Liver (tissue), 9 donors: ENCODE data around the gene TLE1. TPM values are rescaled to one million over a fixed set of nuclear protein-coding genes. Genes with fewer than 3 reads are reported as not detected.

Experiments used
- DNase-seq: peaks from one replicate; pipeline ENCODE4 v3.0.0-alpha.2; 2017; ENCODE audit warnings: low spot score
- H3K27ac ChIP-seq, 2 donors: one replicate each; pipeline ENCODE4 v1.7.0; 2013; ENCODE audit warnings: inconsistent platforms in 2 of 2, low read length in 2 of 2, control low read depth in 1 of 2, low read depth in 1 of 2, mild to moderate bottlenecking in 1 of 2
- H3K27me3 ChIP-seq, 4 donors: one replicate each; pipeline versions ENCODE4 v1.6.1 to v1.7.0; 2013; ENCODE audit warnings: low read length in 3 of 4, inconsistent platforms in 1 of 4, mild to moderate bottlenecking in 1 of 4, moderate library complexity in 1 of 4; ENCODE audit not compliant: control insufficient read depth in 4 of 4, insufficient read depth in 4 of 4
- H3K36me3 ChIP-seq, 4 donors: one replicate each; pipeline versions ENCODE4 v1.6.1 to v1.7.0; 2013; ENCODE audit warnings: low read length in 3 of 4, mild to moderate bottlenecking in 3 of 4, low read depth in 1 of 4, moderate library complexity in 1 of 4; ENCODE audit not compliant: control insufficient read depth in 4 of 4, insufficient read depth in 3 of 4
- H3K4me1 ChIP-seq, 4 donors: one replicate each; pipeline versions ENCODE4 v1.6.1 to v1.7.0; 2013; ENCODE audit warnings: low read length in 3 of 4, mild to moderate bottlenecking in 3 of 4, moderate library complexity in 1 of 4; ENCODE audit not compliant: control insufficient read depth in 4 of 4, insufficient read depth in 4 of 4
- H3K4me3 ChIP-seq, 3 donors: one replicate each; pipeline versions ENCODE4 v1.6.1 to v1.7.0; 2013; ENCODE audit warnings: low read length in 3 of 3, control low read depth in 1 of 3, low read depth in 1 of 3, mild to moderate bottlenecking in 1 of 3
- H3K9ac ChIP-seq, 2 donors: one replicate each; pipeline ENCODE4 v1.7.0; 2013; ENCODE audit warnings: low read length in 2 of 2, mild to moderate bottlenecking in 2 of 2, moderate library complexity in 2 of 2, control low read depth in 1 of 2, low read depth in 1 of 2
- H3K9me3 ChIP-seq, 4 donors: one replicate each; pipeline versions ENCODE4 v1.6.1 to v1.7.0; 2013; ENCODE audit warnings: low read length in 3 of 4; ENCODE audit not compliant: control insufficient read depth in 4 of 4
- ATF3 ChIP-seq: IDR thresholded peaks from 2 replicates; pipeline ENCODE4 v1.6.1; 2016; ENCODE audit warnings: antibody characterized with exemption
- CTCF ChIP-seq: fragments of 150-350 bp; IDR thresholded peaks from 2 replicates; pipeline ENCODE4 v1.5.1; 2017; ENCODE audit warnings: improper control_type of control experiment, low read depth, low read length; ENCODE audit not compliant: missing input control
- EGR1 ChIP-seq, 2 donors: IDR thresholded peaks; 2 replicates each; pipeline ENCODE4 v1.6.1; 2016 to 2018; ENCODE audit warnings: antibody characterized with exemption in 2 of 2, low read depth in 2 of 2
- FOXA1 ChIP-seq: IDR thresholded peaks from 2 replicates; pipeline ENCODE4 v1.6.1; 2016; ENCODE audit warnings: antibody characterized with exemption
- FOXA2 ChIP-seq: IDR thresholded peaks from 2 replicates; pipeline ENCODE4 v1.6.1; 2016; ENCODE audit warnings: antibody characterized with exemption
- GABPA ChIP-seq, 2 donors: IDR thresholded peaks in 1 of 2; conservative IDR thresholded peaks in 1 of 2; 2 replicates each; pipeline ENCODE4 v1.6.1; 2016; ENCODE audit warnings: antibody characterized with exemption in 2 of 2, mild to moderate bottlenecking in 1 of 2, moderate library complexity in 1 of 2
- HNF4A ChIP-seq, 2 donors: conservative IDR thresholded peaks; 2 replicates each; pipeline ENCODE4 v1.6.1; 2016; ENCODE audit warnings: antibody characterized with exemption in 2 of 2, mild to moderate bottlenecking in 2 of 2
- HNF4G ChIP-seq: IDR thresholded peaks from 2 replicates; pipeline ENCODE4 v1.6.1; 2016; ENCODE audit warnings: antibody characterized with exemption
- JUND ChIP-seq, 2 donors: IDR thresholded peaks; 2 replicates each; pipeline ENCODE4 v1.6.1; 2016; ENCODE audit warnings: antibody characterized with exemption in 2 of 2
- NR2F2 ChIP-seq: IDR thresholded peaks from 2 replicates; pipeline ENCODE4 v1.6.1; 2016; ENCODE audit warnings: antibody characterized with exemption
- RAD21 ChIP-seq, 2 donors: IDR thresholded peaks; 2 replicates each; pipeline ENCODE4 v1.6.1; 2016; ENCODE audit warnings: antibody characterized with exemption in 2 of 2, mild to moderate bottlenecking in 2 of 2
- REST ChIP-seq: IDR thresholded peaks from 2 replicates; pipeline ENCODE4 v1.6.1; 2016; ENCODE audit warnings: antibody characterized with exemption, mild to moderate bottlenecking
- RXRA ChIP-seq, 2 donors: IDR thresholded peaks; 2 replicates each; pipeline ENCODE4 v1.6.1; 2017 to 2018; ENCODE audit warnings: antibody characterized with exemption in 2 of 2, mild to moderate bottlenecking in 1 of 2
- SP1 ChIP-seq: IDR thresholded peaks from 2 replicates; pipeline ENCODE4 v1.6.1; 2018; ENCODE audit warnings: antibody characterized with exemption, mild to moderate bottlenecking
- TAF1 ChIP-seq: conservative IDR thresholded peaks from 2 replicates; pipeline ENCODE4 v1.6.1; 2016; ENCODE audit warnings: antibody characterized with exemption, mild to moderate bottlenecking
- YY1 ChIP-seq: IDR thresholded peaks from 2 replicates; pipeline ENCODE4 v1.6.1; 2016; ENCODE audit warnings: antibody characterized with exemption, mild to moderate bottlenecking
- ZBTB33 ChIP-seq: IDR thresholded peaks from 2 replicates; pipeline ENCODE4 v1.6.1; 2016; ENCODE audit warnings: antibody characterized with exemption
- WGBS: extraction: QIAGEN DNeasy Blood & Tissue Kit; methylation state at CpG from one replicate; pipeline ENCODE4 v1.1.7; 2013; 5-methylcytosine and 5-hydroxymethylcytosine counted together
- polyA plus RNA-seq, 2 donors: library from polyadenylated mRNA; stranded (reverse) in 1 of 2; unstranded in 1 of 2; fragments of 200-250 nt in 1 of 2; fragments of >200 nt in 1 of 2; fragmentation: Nextera tagmentation in 1 of 2; extraction: Ambion mirVana in 1 of 2; gene quantifications; one replicate each; pipeline versions ENCODE4 v1.2.1 to v1.2.3, GENCODE V29; 2013 to 2015
- total RNA-seq, 2 donors: library from RNA; depleted of rRNA; stranded (reverse); fragments of >200 nt; gene quantifications; one replicate each; pipeline ENCODE4 v1.2.3, GENCODE V29; 2014
- TF ChIP-seq, protein P1 (sequence below): IDR thresholded peaks from 2 replicates; pipeline ENCODE4 v1.6.1; 2016; ENCODE audit warnings: antibody characterized with exemption
- donor health status: healthy.
- donor health status: healthy.
- donor health status: healthy.
- donor health status: healthy.
- donor health status: healthy.

The TLE1 gene
- total and polyA plus RNA-seq, 4 donors: 25.2 to 45.4 (median 25.7) TPM

- Histone ChIP-seq H3K9me3 (no peaks in the 10 kb centered on the region), H3K27me3 (no peaks in the 10 kb centered on the region), H3K9ac (peak overlapping the region in 1 of 2 donors; percentile 45), H3K36me3 (no peaks in the 10 kb centered on the region), H3K4me3 (no peak overlapping the region), H3K27ac (peak overlapping the region; percentile 58 to 87), H3K4me1 (peaks cover 8 to 33% (median 24%) of the 10 kb centered on the region in 4 donors)
- TF ChIP-seq, protein P1, sequence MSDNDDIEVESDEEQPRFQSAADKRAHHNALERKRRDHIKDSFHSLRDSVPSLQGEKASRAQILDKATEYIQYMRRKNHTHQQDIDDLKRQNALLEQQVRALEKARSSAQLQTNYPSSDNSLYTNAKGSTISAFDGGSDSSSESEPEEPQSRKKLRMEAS: peak; percentile 98
- TF ChIP-seq YY1 (peak; percentile 92), RAD21 (IDR thresholded peaks at IDR 0.05) (peak; percentile 70 to 74), FOXA1 (peak; percentile 58), HNF4A (conservative IDR thresholded peaks at IDR 0.05) (peak; percentile 89 to 90), FOXA2 (peak; percentile 70), ZBTB33 (peak; percentile 93), NR2F2 (peak; percentile 99), ATF3 (peak; percentile 81), EGR1 (IDR thresholded peaks at IDR 0.05; ENCODE audit: low read depth in 2 of 2) (peak in 1 of 2 donors; percentile 85), SP1 (peak; percentile 95), TAF1 (no peak), JUND (IDR thresholded peaks at IDR 0.05) (peak; percentile 91 to 94), REST (no peak), RXRA (IDR thresholded peaks at IDR 0.05) (peak; percentile 97 to 98), GABPA (IDR thresholded peaks at IDR 0.05 in 1 of 2, conservative IDR thresholded peaks at IDR 0.05 in 1 of 2) (peak in 1 of 2 donors; percentile 34), CTCF (no peak), HNF4G (peak; percentile 59)
- DNase-seq: no peak
- WGBS: 66% methylated on average over 10 of the region's 10 CpGs
Observed at GRCh38 chr9:81562231-81563019, 126.9 kb downstream of the TLE1 start.
